ENCODE results near the gene GRM4.

Gene GRM4

GRCh38 chr6:33975661-33976436 lies 170.0 kb downstream of the GRM4 start:
- no peak for DNase-seq

DNA sequence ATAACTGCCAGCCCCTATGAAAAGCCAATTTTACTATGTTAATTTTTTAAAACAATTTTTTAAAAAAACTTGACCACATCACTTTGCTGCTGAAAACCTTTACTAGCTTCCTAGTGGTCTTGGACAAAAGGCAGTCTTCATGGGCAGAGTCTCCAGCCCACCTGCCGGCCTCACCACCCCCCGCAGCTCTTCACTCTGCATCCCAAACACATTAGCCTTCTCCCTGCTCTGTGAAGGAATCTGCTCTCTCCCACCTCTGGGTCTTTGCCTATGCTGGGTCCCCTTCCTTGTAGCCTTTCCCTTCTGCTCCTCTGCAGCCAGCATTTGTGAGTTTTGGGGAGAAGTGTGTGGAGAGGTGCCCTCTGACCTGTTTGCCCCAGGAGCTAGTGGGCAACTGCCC lies 171.4 kb downstream of the GRM4 start:
- DNase-seq: no peak

- DNase-seq: no peak
These were observed 171.9 kb downstream of the GRM4 start for GRCh38 chr6:33974030-33974429.

GRCh38 chr6:33971580-33971979 lies 174.3 kb downstream of the GRM4 start:
- no peak for DNase-seq
